GM15510 (cell line): Measurements from ENCODE around the gene PRR23C.

Experiments used
- POLR2A ChIP-seq: IDR thresholded peaks from 3 replicates; pipeline ENCODE4 v1.6.1; 2011; ENCODE audit warnings: borderline replicate concordance; ENCODE audit not compliant: insufficient read length; ENCODE audit errors: extremely low read depth

Gene PRR23C

DNA sequence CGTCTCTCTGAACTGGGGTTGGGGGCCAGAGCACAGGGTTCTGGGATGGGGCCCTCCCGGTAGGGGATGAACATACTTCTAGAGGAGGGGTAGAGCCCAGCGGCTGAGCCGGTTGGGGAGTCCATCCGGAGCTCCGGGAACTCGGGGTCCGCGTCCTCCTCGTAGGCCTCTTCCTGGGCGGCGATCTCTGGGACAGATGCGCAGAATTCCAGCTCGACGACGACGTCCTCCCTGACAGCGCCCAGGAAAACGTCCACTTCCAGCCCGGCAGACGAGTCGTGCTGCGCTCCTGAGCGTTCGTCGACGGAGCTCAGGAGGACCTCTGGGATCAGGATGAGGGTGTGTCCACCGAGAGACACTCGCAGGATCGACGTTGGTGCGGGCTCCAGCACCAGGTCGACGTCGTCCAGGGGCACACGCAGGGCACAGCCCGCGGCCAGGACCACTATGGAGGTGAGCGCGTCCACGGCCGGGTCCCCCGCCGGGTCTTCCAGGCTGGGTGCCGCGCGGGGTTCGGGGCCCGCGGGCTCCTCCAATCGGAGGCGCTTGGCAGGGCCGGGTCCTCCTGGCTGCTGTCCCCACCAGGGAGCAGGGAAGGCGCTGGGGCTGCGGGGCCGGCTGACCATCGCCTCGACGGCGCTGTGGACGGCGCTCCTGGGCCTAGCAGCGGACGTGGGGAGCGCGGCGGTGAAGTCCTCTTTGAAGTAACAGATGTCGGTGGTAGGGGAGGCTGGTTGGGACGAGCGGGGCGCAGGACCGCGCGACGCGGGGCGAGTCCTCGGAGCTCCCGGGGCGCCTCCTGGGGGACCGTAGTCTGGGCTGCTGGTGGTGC is 24.4 kb downstream of the PRR23C start:
- no peak for TF ChIP-seq POLR2A

DNA sequence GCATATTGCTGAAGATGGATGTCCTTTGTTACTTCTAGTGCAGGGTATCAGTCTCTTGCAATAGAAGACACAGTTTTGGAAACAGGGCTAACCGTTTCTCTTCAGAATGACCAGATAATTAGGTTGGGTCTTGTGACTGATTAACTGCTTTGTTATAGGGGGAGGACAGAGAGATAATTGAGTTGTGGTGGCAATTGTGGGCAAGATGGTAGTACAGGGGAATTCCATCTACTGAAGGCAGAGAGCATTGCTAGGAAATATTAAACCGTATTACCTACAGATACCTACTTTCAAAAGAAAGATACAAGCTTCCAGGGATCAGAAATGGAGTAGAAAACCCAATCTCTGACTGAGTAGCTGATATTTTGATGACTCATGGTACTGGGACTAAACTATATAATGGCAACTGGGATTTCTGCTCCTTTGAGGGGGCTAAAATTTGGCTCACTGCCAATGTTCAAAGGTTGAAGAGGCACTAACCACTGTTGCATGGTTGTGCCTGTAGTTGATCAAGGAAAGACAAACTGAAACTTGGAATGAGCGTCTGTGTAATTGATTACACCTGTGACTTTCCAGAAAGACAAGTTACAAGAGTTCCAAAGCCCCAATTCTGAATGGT is 28.2 kb downstream of the PRR23C start:
- no peak for TF ChIP-seq POLR2A

DNA sequence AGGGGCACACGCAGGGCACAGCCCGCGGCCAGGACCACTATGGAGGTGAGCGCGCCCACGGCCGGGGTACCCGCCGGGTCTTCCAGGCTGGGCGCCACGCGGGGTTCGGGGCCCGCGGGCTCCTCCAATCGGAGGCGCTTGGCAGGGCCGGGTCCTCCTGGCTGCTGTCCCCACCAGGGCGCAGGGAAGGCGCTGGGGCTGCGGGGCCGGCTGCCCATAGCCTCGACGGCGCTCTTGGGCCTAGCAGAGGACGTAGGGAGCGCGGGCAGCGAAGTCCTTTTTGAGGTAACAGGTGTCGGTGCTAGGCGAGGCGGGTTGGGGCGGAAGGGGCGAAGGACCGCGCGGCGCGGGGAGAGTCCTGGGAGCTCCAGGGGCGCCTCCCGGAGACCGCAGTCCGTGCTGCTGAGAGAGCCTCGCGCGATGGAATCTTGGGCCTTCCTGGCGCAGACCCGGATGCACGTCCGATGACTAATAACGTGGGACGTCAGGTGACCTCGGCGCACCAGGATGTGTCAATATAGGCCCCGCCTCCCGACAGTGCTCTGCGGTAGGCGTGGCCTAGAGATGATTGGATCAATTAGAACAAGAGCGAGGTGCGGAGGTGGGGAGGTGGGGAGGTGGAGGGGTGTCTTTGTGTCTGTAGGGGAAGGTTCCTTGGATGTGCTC is 38.5 kb downstream of the PRR23C start, which contains the start of gene PRR23A:
Gene PRR23A (minus strand): TSS at position 218 of the 666 bp plus-strand sequence. CDS start 0 bp downstream, at position 218.
- TF ChIP-seq POLR2A, result no peak

DNA sequence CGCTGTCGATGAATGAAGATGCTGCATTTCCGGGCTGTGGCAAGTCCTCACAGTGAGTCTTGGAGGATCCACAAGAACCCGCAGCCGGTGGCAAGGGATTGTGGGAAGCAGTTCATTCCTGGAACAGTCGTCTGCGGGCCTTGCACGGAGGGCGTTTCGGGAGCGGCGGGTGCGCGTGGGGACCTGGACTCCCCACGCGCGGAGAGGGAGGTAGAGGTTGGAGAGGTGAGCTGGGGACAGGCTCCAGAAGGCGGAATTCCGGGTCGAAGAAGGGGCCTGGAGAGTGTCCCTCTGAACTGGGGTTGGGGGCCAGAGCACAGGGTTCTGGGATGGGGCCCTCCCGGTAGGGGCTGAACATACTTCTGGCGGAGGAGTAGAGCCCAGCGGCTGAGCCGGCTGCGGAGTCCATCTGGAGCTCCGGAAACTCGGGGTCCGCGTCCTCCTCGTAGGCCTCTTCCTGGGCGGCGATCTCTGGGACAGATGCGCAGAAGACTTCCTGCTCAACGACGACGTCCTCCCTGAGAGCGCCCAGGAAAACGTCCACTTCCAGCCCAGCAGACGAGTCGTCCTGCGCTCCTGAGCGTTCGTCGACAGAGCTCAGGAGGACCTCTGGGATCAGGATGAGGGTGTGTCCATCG is 39.2 kb downstream of the PRR23C start:
- TF ChIP-seq POLR2A, result no peak

DNA sequence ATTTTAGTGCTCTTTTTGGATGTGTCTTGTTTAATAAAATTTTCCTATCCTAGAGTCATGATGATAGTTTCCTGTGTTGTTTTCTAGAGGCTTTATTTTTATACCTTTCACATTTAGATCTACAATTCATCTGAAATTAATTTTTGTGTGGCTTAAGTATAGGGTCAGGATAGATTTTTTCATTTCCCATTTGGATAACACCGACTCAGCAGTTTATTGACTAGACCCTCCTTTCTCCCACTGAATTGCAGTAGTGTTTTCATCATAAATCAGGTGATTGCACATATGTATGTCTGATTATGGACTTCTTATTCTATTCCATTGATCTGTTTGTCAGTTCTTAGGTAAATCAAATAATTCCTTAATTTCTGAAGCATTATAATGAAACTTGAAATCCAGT is 49.0 kb downstream of the PRR23C start:
- TF ChIP-seq POLR2A, result no peak
